Esophagus (tissue), 2 donors: ENCODE results near the gene HSD17B2. TPM values are rescaled to one million over a fixed set of nuclear protein-coding genes. Genes with fewer than 3 reads are reported as not detected.
"Not testable (repeated sequence)": the region's sequence is repeated elsewhere in the genome, so short reads cannot be mapped to it uniquely, and the experiment has no call there.

ENCODE experiments used
- H3K27ac ChIP-seq, 2 donors: one replicate each; pipeline ENCODE4 v1.5.1; 2013; ENCODE audit warnings: low read depth in 2 of 2, mild to moderate bottlenecking in 2 of 2, inconsistent platforms in 1 of 2, low read length in 1 of 2, moderate library complexity in 1 of 2
- H3K27me3 ChIP-seq, 2 donors: one replicate each; pipeline ENCODE4 v1.6.1; 2013; ENCODE audit warnings: low read length in 2 of 2, control low read depth in 1 of 2, mild to moderate bottlenecking in 1 of 2; ENCODE audit not compliant: insufficient read depth in 2 of 2, control insufficient read depth in 1 of 2
- H3K36me3 ChIP-seq, 2 donors: one replicate each; pipeline ENCODE4 v1.6.1; 2013; ENCODE audit warnings: low read length in 1 of 2; ENCODE audit not compliant: control insufficient read depth in 2 of 2, insufficient read depth in 2 of 2
- H3K4me1 ChIP-seq, 2 donors: one replicate each; pipeline ENCODE4 v1.6.1; 2013; ENCODE audit warnings: low read length in 1 of 2; ENCODE audit not compliant: control insufficient read depth in 2 of 2, insufficient read depth in 2 of 2
- H3K4me3 ChIP-seq, 2 donors: one replicate each; pipeline ENCODE4 v1.5.1; 2013; ENCODE audit warnings: low read length in 2 of 2, mild to moderate bottlenecking in 2 of 2, low read depth in 1 of 2, moderate library complexity in 1 of 2
- H3K9me3 ChIP-seq, 2 donors: one replicate each; pipeline ENCODE4 v1.6.1; 2013; ENCODE audit warnings: mild to moderate bottlenecking in 2 of 2, low read depth in 1 of 2, low read length in 1 of 2, moderate library complexity in 1 of 2; ENCODE audit not compliant: control insufficient read depth in 2 of 2, insufficient read depth in 1 of 2
- WGBS, 2 donors: extraction: QIAGEN DNeasy Blood & Tissue Kit; methylation state at CpG; one replicate each; pipeline ENCODE4 v1.1.7; 2013; 5-methylcytosine and 5-hydroxymethylcytosine counted together
- polyA plus RNA-seq, 2 donors: library from polyadenylated mRNA; stranded (reverse); fragments of 200-250 nt; gene quantifications; one replicate each; pipeline ENCODE4 v1.2.3, GENCODE V29; 2013
- donor health status: healthy with polysubstance abuse.
- donor health status: Bipolar disorder and iron deficiency.

The HSD17B2 gene
- polyA plus RNA-seq, 2 donors: 1.0 to 9.5 TPM

DNA sequence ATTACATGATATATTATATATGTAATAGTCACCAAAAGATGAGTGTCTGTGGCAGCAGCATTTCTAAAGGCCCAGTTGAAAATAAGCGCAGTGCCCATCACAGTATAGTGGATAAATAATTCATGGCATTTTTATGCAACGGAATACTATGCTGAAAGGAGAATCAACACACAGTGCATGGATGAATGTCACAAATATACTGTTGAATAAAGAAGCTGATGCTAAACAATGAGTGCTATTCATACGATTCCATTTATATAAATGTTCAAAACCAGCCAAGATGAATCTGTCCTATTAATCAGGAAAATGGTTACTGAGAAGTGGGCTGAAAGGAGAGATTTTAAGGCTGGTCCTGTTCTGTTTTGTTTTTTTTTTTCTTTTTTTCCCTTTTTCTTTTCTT, 61.6 kb downstream of the HSD17B2 start:
- Histone ChIP-seq H3K4me1 (no peaks in the 10 kb centered on the region), H3K4me3 (no peak overlapping the region), H3K9me3 (no peaks in the 10 kb centered on the region), H3K27me3 (no peaks in the 10 kb centered on the region), H3K36me3 (no peaks in the 10 kb centered on the region), H3K27ac (no peak overlapping the region)
- 90 to 92% methylated on average over 3 of the region's 3 CpGs for WGBS, 2 donors

DNA sequence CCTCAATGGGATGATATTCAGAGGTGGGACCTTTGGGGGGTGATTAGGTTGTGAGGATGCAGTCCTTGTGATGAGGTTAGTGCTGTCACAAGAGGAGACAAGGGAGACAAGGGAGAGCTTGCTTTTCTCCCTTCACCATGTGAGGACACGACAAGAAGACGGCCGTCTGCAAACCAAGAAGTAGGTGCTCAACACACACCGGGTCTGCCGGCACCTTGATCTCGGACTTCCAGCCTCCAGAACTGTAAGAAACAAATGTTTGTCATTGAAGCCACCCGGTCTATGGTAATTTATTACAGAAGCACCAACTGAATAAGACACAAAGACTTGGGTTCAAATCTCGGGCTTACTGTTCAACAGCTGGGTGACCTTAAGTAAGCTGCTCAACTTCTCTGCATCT, 70.1 kb downstream of the HSD17B2 start:
- no peaks in the 10 kb centered on the region for H3K4me1 ChIP-seq
- WGBS, 2 donors: 94 to 97% methylated on average over 8 of the region's 8 CpGs
- no peaks in the 10 kb centered on the region for H3K36me3 ChIP-seq
- peaks cover 0 to 5% of the 10 kb centered on the region in 2 donors for H3K27me3 ChIP-seq
- no peaks in the 10 kb centered on the region for H3K9me3 ChIP-seq
- H3K4me3 ChIP-seq: no peak overlapping the region
- no peak overlapping the region for H3K27ac ChIP-seq

DNA sequence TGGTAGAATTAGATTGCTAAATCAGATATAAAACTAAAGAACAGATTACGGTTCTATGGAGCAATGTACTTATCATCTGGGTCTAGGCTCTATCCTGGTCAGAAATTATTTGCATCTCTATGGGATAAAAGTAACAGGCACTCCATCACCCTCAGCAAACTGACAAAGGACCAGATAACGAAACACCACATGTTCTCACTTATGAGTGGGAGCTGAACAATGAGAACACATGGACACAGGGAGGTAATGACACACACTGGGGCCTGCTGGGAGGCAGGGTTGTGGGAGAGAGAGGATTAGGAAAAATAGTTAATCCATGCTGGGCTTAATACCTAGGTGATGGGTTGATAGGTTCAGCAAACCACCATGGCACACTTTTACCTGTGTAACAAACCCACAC, 73.0 kb downstream of the HSD17B2 start:
- no peaks in the 10 kb centered on the region for H3K36me3 ChIP-seq
- no peaks in the 10 kb centered on the region for H3K4me1 ChIP-seq
- peaks cover 0 to under 1% of the 10 kb centered on the region in 2 donors for H3K27me3 ChIP-seq
- H3K27ac ChIP-seq: no peak overlapping the region
- WGBS, 2 donors: 86 to 92% methylated on average over 2 of the region's 2 CpGs
- H3K4me3 ChIP-seq: no peak overlapping the region
- no peaks in the 10 kb centered on the region for H3K9me3 ChIP-seq

DNA sequence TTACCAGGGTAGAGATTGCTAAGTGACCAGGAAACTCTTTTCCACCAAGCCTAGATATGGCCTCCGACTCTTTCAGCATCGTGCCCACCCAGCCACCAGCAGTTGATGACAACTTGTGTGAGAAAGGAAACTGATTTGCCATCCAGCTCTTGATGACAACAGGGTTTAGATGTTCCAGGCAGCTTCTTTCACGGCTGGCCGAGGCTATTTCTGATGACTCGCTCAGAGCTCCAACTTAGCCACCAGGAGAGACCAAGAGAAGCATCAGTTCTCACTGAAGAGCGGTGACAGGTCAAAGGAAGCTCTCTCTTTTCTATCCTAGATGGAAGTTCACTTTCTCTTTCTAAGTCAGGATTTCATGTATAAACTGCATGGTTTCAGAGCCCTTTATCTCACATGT, 73.7 kb downstream of the HSD17B2 start:
- H3K4me1 ChIP-seq: no peaks in the 10 kb centered on the region
- no peak overlapping the region for H3K4me3 ChIP-seq
- H3K27ac ChIP-seq: no peak overlapping the region
- no peaks in the 10 kb centered on the region for H3K9me3 ChIP-seq
- no peaks in the 10 kb centered on the region for H3K27me3 ChIP-seq
- WGBS, 2 donors: 87 to 89% methylated on average over 6 of the region's 6 CpGs
- H3K36me3 ChIP-seq: no peaks in the 10 kb centered on the region

DNA sequence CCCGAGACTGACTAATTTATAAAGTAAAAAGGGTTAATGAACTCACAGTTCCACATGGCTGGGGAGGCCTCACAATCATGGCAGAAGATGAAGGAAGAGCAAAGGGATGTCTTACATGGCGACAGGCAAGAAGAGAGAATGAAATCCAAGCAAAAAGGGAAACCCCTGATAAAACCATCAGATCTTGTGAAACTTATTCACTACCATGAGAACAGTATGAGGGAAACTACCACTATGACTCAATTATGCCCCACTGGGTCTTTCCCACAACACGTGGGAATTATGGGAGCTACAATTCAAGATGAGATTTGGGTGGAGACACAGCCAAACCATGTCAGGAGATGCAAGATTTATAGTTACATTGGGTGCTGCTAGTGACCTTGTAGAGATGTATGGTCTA, 74.2 kb downstream of the HSD17B2 start:
- H3K4me1 ChIP-seq, H3K27ac ChIP-seq, H3K27me3 ChIP-seq, H3K36me3 ChIP-seq, H3K4me3 ChIP-seq, H3K9me3 ChIP-seq: not testable (repeated sequence)
- WGBS, 2 donors: 69 to 75% methylated on average over 3 of the region's 3 CpGs

DNA sequence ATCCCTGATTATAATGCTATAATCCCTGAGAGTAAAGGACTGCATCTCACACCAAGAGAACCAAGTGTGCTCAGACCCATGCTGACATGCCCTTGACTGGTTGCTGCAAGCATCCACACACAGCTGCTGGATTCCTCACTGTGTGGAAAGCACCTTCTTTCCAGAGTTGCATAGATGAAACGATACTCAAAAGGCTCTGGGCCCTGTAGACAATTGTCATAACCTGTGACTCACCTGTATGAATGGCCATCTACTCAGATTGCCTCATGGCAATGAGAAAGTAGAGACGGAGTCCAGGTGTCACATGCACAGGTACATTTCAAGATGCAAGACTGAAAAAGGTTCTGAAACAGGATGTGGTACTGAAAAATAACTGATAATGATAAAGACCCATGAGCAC, 76.9 kb downstream of the HSD17B2 start:
- H3K36me3 ChIP-seq: no peaks in the 10 kb centered on the region
- H3K4me3 ChIP-seq: no peak overlapping the region
- no peaks in the 10 kb centered on the region for H3K27me3 ChIP-seq
- 42 to 53% methylated on average over 2 of the region's 2 CpGs for WGBS, 2 donors
- no peak overlapping the region for H3K27ac ChIP-seq
- H3K4me1 ChIP-seq: no peaks in the 10 kb centered on the region
- no peaks in the 10 kb centered on the region for H3K9me3 ChIP-seq

DNA sequence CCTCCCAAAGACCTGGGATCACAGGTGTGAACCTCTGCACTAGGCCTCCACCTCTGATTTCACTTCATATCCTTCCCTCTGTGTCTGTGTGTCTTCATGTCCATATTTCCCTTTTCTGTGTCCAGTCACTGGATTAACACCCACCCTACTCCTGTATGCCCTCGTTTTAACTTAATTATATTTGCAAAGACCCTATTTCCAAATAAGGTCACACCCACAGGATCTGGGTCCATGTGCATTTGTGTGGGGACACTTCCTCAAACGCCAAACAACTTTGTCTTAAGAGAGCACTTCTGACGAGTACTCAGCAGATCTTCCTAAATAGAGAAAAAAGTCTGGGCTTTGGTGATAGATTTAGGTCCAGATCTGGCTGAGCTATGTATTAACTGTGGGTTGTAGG, 78.7 kb downstream of the HSD17B2 start:
- no peak overlapping the region for H3K27ac ChIP-seq
- H3K27me3 ChIP-seq: no peaks in the 10 kb centered on the region
- WGBS, 2 donors: 65 to 74% methylated on average over 3 of the region's 3 CpGs
- no peaks in the 10 kb centered on the region for H3K36me3 ChIP-seq
- no peak overlapping the region for H3K4me3 ChIP-seq
- H3K4me1 ChIP-seq: no peaks in the 10 kb centered on the region
- no peaks in the 10 kb centered on the region for H3K9me3 ChIP-seq

DNA sequence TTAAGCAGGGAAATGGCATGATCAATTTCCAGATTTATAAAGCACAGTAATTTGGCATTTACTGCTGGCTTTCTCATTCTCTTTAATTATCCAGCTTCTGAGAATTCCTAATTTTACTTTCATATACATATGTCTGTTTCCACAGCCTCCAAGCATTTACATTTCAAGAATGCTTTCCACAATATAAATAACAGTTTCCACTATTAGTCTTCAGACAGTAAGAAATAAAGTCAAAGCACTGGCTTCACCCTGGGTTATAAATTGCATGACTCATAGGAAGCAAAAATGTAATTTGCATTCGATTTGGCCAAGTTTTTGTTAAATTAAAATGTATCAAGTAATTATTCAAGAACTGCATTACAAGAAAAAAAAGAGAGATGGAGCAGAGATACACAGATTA, 81.5 kb downstream of the HSD17B2 start:
- Histone ChIP-seq H3K9me3 (no peaks in the 10 kb centered on the region), H3K4me3 (no peak overlapping the region), H3K36me3 (no peaks in the 10 kb centered on the region), H3K27ac (no peak overlapping the region), H3K4me1 (no peaks in the 10 kb centered on the region), H3K27me3 (no peaks in the 10 kb centered on the region)
- 31 to 38% methylated on average over 1 of the region's 1 CpG for WGBS, 2 donors

DNA sequence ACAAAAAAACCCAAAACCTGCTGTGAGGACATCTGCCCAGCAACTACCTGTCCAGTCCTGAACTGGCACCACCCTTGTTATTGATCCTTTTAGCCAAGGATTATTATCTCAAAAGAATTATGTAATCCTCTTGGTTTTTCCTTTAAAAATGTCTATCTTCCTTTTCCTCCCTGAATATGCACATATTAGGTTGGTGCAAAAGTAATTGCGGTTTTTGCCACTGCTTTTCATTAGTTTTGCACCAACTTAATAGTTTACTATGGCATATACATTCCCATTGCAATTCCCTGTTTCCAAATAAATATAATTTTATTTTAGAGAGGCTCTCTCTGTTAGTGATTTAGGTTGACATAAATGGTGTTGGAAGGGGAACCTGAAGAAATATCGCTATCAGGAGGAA, 83.7 kb downstream of the HSD17B2 start:
- WGBS, 2 donors: 85 to 98% methylated on average over 2 of the region's 2 CpGs
- Histone ChIP-seq H3K36me3 (no peaks in the 10 kb centered on the region), H3K27ac (no peak overlapping the region), H3K27me3 (no peaks in the 10 kb centered on the region), H3K4me1 (no peaks in the 10 kb centered on the region), H3K4me3 (no peak overlapping the region), H3K9me3 (no peaks in the 10 kb centered on the region)

DNA sequence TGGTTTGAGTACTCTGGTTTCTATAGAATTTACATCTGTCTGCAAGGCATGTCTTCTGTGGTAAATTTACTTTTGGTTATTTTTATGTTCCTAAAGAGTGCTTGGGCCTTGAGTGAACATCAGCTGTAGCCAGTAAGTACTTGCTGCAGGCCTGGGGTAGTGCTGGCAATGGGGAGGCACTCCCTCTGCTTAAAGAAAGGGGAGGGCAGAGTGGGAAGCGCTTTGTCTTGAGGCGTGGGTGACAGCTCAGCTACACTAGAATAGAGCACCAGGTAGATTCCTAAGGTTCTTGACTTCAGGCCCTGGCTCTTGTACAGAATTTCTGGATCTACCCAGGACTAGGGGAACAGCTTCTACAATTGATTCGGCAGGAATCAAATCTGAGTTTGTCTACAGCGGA, 84.4 kb downstream of the HSD17B2 start:
- no peaks in the 10 kb centered on the region for H3K4me1 ChIP-seq
- H3K36me3 ChIP-seq: no peaks in the 10 kb centered on the region
- no peaks in the 10 kb centered on the region for H3K9me3 ChIP-seq
- WGBS, 2 donors: 70 to 71% methylated on average over 4 of the region's 4 CpGs
- H3K4me3 ChIP-seq: no peak overlapping the region
- H3K27ac ChIP-seq: no peak overlapping the region
- no peaks in the 10 kb centered on the region for H3K27me3 ChIP-seq
